Stimulated activated CD8-positive, alpha-beta memory T cell treated with anti-CD3 and anti-CD28 coated beads, Interleukin-4, amount 100 ng/mL, for 4 hours (primary cell): ENCODE results near the gene PTF1A.
"Not testable (repeated sequence)": the region's sequence is repeated elsewhere in the genome, so short reads cannot be mapped to it uniquely, and the experiment has no call there.

Experiments
- DNase-seq, 2 donors: peaks; one replicate each; pipeline ENCODE4 v3.0.0-alpha.2; 2020; ENCODE audit warnings: low read depth in 2 of 2, low spot score in 1 of 2

The PTF1A gene

GRCh38 chr10:23203369-23204325 lies 11.5 kb downstream of the PTF1A start:
- no peak for DNase-seq

- DNase-seq: no peak
Observed at GRCh38 chr10:23204773-23205172, 12.7 kb downstream of the PTF1A start.

GRCh38 chr10:23205972-23206642 lies 14.0 kb downstream of the PTF1A start:
- no peak for DNase-seq

- DNase-seq: no peak
Observed at GRCh38 chr10:23217471-23217870, 25.4 kb downstream of the PTF1A start.

- no peak for DNase-seq
Observed at GRCh38 chr10:23230582-23230981, 38.5 kb downstream of the PTF1A start.

GRCh38 chr10:23238015-23238414 lies 45.9 kb downstream of the PTF1A start:
- DNase-seq: no peak

GRCh38 chr10:23241779-23242178 lies 49.7 kb downstream of the PTF1A start:
- DNase-seq: not testable (repeated sequence)
